NOMO-1 treated with DMSO at 0.1 percent for 48 hours (cell line): ENCODE data around the gene PIR.

ENCODE experiments used
- DNase-seq: peaks from one replicate; lab custom pipeline; 2025; ENCODE audit not compliant: unreplicated experiment; lab: John Stamatoyannopoulos, UW

Gene PIR

DNA sequence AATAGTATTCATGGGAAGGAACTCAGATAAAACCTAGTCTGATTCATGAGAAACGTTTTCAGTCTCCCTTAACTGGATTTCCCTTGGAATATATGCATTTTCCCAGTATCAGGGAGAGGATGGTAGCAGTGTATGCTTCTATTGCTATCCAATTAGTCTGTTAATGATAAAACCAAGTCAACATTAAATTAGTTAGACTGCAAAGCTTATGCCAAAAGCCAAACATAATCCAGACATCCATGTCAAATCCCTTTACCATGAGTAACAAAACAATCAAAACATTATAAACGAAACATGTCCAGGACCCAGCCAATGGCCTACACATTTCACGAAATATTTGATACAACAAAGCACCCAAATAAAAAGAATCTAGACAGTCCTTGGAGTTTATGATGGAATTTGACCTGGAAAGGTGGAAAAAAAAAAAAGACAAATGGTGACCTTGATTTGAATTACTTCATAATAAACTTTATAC is 74.4 kb downstream of the PIR start:
- DNase-seq, result no peak

GRCh38 chrX:15418041-15418706 is 75.0 kb downstream of the PIR start:
- no peak for DNase-seq

DNA sequence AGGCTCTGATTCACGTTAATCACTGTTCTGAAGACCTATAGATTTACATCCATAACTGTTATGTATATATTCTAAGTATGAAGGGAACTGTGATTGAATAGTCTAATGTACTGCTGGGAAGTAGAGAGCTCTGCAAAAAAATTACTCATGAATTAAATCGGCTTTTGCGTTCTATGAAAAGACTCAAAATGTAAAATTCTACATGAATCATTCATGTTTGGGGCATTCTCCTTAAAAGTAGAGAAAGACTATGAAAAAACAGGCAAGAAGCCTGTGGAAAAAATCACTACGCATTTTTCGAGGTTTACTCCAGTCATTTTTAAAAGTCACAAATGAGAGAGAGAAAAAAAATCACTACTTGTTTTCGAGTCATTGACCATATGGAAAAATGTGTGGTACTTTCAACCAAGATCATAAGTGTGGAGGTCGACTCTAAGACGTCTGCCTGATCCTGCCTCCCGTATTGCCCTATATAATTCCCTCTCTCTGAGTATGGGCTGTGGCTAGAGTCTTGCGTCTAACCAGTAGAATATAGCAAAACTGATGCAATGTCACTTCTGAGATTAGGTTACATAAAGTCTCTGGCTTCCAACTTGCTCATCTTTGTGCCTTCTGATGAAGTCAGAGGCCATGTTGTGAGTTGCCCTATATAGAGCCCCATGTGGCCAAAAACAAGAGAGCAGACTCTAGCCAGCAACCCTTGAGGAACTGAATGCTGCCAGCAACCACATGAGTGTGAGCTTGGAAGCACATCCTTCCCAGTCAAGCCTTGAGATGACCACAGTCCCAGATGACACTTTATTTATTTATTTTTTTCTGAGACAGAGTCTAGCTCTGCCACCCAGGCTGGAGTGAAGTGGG is 76.8 kb downstream of the PIR start:
- DNase-seq, result no peak

DNA sequence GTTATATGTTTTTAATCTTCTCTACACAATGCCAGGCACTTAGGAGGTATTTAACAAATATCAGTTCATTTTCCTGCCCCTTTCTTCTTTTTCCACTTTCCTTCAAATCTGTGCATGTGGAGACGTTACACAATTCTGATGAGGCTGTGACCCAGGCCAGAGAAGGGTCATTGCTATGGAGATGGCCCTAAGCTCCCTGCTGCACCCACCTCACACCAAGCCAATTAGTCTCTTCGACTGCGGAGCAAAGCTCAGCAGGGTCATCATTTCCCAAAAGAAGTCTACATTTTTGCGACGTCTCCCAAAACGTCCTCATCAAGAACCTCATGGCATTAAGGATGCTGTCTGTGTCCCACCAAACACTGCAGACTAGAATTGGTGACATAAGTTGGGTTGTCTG is 80.0 kb downstream of the PIR start:
- DNase-seq, result no peak

GRCh38 chrX:15410947-15411346 is 82.2 kb downstream of the PIR start:
- no peak for DNase-seq

DNA sequence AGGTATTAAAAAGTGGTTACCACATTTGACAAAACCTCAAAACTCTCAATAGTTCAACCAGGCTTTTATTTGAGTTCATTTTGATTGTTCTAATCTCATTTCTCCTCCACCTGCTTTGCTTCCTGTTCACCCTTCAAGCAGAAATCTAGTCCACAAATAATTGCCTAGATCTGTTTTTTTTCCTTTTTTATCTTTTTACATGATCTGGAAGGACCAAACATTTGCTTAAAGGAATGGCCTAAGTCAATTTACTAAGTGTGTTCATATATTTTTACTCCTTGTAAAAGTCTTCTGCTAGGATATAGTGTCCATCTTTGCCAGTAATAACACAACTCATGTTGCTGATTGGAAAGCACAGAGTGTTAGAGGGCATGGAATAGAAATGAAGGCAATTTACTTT is 82.7 kb downstream of the PIR start:
- no peak for DNase-seq

- DNase-seq, result no peak
Measured at GRCh38 chrX:15405846-15406245, 87.3 kb downstream of the PIR start.

GRCh38 chrX:15404401-15405096 is 88.6 kb downstream of the PIR start:
- no peak for DNase-seq

GRCh38 chrX:15401378-15401777 is 91.8 kb downstream of the PIR start:
- DNase-seq, result no peak

GRCh38 chrX:15399962-15400391 is 93.2 kb downstream of the PIR start:
- no peak for DNase-seq

DNA sequence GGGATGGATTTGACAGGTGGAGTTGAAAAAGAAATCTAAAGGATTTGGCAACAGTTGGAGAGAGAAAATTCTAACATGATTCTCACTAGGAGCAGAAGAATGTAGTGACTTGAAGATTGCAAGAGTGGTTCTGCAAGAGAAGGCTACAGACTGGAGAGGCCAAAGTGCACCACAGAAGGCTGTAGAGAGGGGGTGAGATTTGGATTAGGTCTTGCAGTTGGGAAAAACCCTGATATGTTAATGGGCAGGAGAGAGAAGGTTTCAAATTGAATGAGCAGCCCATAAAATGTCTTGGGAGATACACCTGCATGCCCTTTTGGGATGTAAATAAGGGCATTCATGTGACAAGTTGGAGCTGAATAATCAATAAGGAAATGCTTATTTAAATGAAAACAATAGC is 94.3 kb downstream of the PIR start:
- no peak for DNase-seq

DNA sequence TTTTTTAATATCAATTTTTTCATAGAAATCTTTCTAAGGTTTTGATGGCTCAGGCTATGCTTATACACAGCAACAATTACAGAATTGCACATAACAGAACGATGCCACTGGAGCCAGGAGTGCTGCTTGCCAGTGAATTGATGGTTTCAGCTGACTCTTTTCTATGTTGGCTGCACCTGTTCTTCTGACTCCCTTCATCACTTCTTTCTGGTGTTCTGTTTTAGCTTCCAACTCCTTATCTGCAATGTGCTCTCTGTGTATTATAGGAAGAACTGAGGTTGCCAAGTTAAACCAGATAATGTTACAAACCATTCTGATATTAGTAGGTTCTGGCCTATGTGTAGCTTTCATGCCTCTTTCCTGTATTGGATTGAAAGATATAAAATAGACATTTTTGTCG is 97.3 kb downstream of the PIR start:
- DNase-seq, result no peak

DNA sequence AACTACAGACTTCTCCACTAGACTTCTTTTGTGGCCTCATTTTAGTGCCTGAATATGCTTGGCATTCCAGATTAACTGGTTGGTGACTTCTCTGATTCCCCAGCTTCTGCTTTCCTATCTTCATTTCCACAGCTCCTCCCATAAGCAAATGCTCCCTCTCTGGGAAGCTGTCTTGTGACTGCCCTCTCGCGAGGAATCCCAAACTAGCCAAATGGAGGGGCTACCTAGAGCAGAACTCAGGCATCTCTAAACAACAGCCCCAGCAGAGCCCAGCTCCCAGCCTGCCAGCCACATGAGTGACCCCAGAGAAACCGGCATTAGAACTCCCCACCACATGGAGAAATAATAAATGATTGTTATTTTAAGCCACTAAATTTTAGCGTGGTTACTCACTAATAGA is 101.3 kb downstream of the PIR start:
- no peak for DNase-seq

- DNase-seq, result no peak
Measured at GRCh38 chrX:15384304-15384703, 108.8 kb downstream of the PIR start, which contains the start of gene VEGFD. Gene VEGFD, minus strand, starts transcription at chrX:15384413. Its CDS starts 467 bp downstream, at chrX:15383946.

- no peak for DNase-seq
Measured at GRCh38 chrX:15382813-15383212, 110.3 kb downstream of the PIR start.

DNA sequence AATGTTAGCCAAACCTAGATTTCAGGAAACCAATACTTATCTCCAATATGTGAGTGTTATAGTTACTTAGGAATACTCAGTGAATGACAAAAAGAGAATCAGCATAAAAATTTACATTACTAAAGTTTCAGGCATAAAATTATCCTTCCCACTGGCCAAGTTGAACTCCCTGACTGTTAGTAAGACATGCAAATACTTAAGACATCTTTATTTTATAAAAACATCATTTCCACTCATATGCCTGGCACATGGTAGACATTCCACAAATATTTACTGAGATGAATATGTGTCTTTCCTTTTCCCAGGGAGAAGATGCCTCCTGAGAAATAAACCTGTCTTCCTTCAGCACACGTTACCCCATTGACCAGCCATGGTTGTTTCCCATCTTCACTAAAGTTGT is 116.2 kb downstream of the PIR start:
- DNase-seq, result no peak

DNA sequence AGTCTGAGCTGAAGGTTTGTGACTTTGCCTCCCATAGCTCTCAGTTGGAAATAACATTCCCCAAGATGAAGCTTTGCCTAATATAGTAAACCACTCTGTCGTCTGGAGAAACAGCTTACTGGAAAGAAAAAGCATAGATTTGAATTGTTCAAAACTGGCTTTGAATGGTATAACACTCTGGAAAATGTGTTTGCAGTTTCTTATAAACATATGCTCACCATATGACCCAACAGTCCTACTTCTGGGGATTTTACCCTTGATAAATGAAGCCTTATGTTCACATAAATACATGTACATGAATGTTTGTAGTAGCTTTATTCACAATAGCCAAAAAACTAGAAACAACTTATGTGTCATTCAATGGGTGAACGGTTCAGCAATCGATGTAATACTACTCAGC is 119.2 kb downstream of the PIR start:
- DNase-seq, result no peak

GRCh38 chrX:15366506-15367352 is 126.4 kb downstream of the PIR start:
- peak; percentile 80 for DNase-seq

DNA sequence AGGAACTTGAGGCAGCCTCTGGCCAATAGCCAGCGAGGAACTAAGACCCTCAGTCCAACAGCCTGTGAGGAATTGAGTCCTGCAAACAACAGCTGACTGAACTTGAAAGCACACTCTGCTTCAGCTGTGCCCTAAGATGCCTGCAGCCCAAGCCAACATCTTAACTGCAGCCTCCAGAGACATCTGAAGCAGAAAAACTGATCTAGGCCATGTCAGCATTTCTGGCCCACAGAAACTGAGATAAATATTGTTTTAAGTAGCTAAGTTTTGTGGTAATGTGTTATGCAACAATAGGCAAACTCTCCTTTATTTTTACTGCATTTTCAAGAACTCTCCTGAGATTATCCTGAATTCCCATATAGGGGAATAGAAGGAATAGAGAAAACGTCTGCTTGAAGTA is 133.4 kb downstream of the PIR start:
- no peak for DNase-seq

DNA sequence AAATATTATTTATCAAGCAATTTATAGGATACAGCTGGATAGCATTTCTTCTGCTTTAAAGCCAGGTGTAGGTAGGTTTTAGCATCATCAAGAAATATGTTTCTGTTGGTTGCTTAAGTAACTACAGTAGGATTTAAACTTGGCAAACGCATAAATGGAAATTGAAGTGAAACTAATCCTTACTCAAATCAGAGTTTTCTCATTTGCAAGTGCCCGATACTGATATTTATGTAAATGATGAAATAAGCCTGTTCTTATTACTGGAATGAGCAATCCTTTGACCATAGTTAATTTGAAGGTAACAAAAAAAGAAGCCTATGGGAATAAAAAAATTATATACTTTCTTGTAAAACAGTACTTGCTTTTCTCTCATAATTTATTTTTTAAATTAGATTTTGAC is 134.6 kb downstream of the PIR start:
- no peak for DNase-seq

DNA sequence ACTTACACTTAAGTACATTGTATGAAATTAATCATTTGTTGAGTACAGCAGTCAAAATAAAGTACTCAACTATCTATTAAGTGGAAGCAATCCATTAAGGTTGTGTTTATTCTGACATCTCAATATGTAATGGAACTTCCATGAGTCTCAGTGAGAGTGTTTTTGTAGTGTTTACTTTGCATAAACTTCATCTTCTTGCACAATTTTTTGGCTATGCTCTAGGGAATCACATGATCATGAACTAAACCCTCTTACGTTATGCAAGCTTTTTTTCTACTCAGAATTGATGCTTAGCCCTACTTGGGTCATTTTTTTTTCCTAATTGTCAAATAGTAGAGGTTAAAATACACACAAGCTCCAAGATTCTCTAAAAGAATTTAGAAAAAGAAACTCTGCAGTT is 136.7 kb downstream of the PIR start:
- DNase-seq, result peak; percentile 37
